Left ventricle myocardium inferior (tissue), 1 donor: ENCODE data around the gene EFHD1. TPM values are rescaled to one million over a fixed set of nuclear protein-coding genes. Genes with fewer than 3 reads are reported as not detected.

ENCODE experiments used
- DNase-seq: peaks from one replicate; pipeline ENCODE4 v3.0.0-alpha.2; 2020
- H3K27ac ChIP-seq: fragments of 200-600 bp; replicated peaks from 2 replicates; pipeline ENCODE4 v1.8.0; 2021
- H3K27me3 ChIP-seq: fragments of 200-600 bp; 2 replicates; pipeline ENCODE4 v1.8.0; 2021; ENCODE audit warnings: low read depth
- H3K36me3 ChIP-seq: fragments of 200-600 bp; 2 replicates; pipeline ENCODE4 v1.8.0; 2021
- H3K4me1 ChIP-seq: fragments of 200-600 bp; 2 replicates; pipeline ENCODE4 v1.8.0; 2021
- H3K4me3 ChIP-seq: fragments of 200-600 bp; 2 replicates; pipeline ENCODE4 v1.8.0; 2021; ENCODE audit warnings: mild to moderate bottlenecking, moderate library complexity
- H3K9me3 ChIP-seq: fragments of 200-600 bp; replicated peaks from 2 replicates; pipeline ENCODE4 v1.8.0; 2021
- intact Hi-C: fragments of 100-400 bp; cut with micrococcal nuclease; formaldehyde crosslinking; loops from one replicate; pipeline ENCODE4 v1.11.0; 2022
- total RNA-seq: library from RNA; stranded (reverse); fragmentation: NEBNext Ultra II Directional; extraction: Animal tissue kit (Norgen Biotek cat#: 25700); gene quantifications from one replicate; pipeline ENCODE4 v1.2.1, GENCODE V29; 2021
- TF ChIP-seq, protein P1 (sequence below): fragments of 200-600 bp; IDR thresholded peaks from 2 replicates; pipeline ENCODE4 v1.8.0; 2021; ENCODE audit warnings: antibody characterized with exemption, mild to moderate bottlenecking, borderline replicate concordance
- donor health status: DM: no; HTN: yes; CAD: no; lungs with severe emphysema.

EFHD1 gene
- total RNA-seq, 1 donor from 2014 or later: 29.7 TPM

DNA sequence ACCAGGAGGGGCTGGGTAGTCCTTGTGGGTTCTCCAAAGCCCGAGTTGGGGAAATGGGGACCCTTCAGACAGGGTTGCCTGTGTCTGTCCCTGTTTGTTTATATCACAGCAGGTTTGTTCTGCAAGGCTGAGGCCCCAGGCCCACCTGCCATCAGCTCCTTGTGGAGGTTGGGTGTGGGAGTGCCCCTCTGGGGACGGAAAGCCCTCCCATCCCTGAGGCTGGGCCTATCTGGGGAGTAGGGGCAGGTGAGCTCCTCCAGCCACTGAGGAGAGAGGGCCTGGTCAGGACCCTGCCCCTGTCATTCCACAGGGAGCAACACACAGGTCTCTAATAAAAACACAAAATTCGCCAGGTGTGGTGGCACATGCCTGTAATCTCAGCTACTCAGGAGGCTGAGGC lies 23.3 kb upstream of the EFHD1 start:
- TF ChIP-seq, protein P1, sequence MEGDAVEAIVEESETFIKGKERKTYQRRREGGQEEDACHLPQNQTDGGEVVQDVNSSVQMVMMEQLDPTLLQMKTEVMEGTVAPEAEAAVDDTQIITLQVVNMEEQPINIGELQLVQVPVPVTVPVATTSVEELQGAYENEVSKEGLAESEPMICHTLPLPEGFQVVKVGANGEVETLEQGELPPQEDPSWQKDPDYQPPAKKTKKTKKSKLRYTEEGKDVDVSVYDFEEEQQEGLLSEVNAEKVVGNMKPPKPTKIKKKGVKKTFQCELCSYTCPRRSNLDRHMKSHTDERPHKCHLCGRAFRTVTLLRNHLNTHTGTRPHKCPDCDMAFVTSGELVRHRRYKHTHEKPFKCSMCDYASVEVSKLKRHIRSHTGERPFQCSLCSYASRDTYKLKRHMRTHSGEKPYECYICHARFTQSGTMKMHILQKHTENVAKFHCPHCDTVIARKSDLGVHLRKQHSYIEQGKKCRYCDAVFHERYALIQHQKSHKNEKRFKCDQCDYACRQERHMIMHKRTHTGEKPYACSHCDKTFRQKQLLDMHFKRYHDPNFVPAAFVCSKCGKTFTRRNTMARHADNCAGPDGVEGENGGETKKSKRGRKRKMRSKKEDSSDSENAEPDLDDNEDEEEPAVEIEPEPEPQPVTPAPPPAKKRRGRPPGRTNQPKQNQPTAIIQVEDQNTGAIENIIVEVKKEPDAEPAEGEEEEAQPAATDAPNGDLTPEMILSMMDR: no peak

DNA sequence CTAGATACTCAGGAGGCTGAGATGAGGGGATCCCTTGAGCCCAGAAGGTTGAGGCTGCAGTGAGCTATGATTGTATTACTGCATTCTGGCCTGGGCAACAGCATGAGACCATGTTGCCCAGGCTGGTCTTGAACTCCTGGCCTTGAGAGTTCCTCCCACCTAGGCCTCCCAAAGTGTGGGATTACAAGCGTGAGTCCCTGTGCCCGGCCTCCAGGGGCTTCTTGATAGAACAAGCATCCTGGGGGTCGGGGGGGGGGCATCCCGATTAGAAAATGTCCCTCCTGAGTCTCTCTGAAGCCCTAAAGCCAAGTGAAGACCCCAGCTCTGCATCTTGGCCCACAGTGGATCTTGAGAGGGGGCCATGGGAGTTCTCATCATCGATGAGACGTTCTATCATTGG lies 22.3 kb upstream of the EFHD1 start:
- Histone ChIP-seq H3K36me3 (no peaks in the 10 kb centered on the region), H3K27me3 (no peaks in the 10 kb centered on the region), H3K4me3 (no peak overlapping the region), H3K9me3 (no peaks in the 10 kb centered on the region), H3K27ac (no peak overlapping the region), H3K4me1 (peaks cover 4% of the 10 kb centered on the region)
- DNase-seq: no peak
- intact Hi-C loops: loop anchor here (5.0 kb wide), 1 partner anchor 56 kb away; no protein-coding TSS in a partner anchor
- TF ChIP-seq, protein P1: no peak

More for the DNA sequence above, 23.3 kb upstream of the EFHD1 start:
- intact Hi-C loops: loop anchor here (5.0 kb wide), 1 partner anchor 57 kb away; no protein-coding TSS in a partner anchor
- Histone ChIP-seq H3K27ac (no peak overlapping the region), H3K4me1 (peaks cover 4% of the 10 kb centered on the region), H3K36me3 (no peaks in the 10 kb centered on the region), H3K27me3 (no peaks in the 10 kb centered on the region), H3K4me3 (no peak overlapping the region), H3K9me3 (no peaks in the 10 kb centered on the region)
- no peak for DNase-seq

DNA sequence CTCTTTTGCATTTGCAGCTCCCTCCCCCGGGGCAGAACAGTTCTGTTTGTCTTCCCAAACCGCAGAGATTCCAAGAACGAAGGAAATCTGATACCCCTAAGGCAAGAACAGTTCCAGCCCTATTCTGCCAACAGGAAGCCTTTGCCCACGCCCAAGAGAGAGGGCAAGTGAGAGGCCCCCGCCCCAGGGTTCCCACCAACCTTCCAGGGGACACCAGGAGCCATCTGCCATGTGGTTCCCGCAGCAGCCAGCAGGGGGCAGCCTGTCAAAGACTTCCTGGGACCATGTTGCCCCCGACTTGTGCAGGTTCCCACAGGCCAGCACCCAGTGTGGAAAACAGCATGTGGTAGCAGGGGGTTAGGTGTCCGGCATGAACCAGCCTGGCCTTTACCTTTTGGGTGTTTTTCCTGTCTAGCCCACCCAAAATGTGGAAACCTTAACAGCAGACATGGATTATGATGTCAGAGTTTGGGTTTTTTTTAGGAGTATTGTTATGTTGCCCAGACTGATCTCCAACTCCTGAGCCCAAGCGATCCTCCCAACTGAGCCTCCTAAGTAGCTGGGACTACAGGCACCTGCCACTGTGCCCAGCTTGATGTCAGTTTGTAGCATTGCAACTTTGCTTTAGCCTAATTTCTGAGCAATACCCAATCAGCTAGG lies 21.7 kb upstream of the EFHD1 start:
- intact Hi-C loops: loop anchor here (5.0 kb wide), 1 partner anchor 56 kb away; no protein-coding TSS in a partner anchor
- H3K4me1 ChIP-seq: no peaks in the 10 kb centered on the region

DNA sequence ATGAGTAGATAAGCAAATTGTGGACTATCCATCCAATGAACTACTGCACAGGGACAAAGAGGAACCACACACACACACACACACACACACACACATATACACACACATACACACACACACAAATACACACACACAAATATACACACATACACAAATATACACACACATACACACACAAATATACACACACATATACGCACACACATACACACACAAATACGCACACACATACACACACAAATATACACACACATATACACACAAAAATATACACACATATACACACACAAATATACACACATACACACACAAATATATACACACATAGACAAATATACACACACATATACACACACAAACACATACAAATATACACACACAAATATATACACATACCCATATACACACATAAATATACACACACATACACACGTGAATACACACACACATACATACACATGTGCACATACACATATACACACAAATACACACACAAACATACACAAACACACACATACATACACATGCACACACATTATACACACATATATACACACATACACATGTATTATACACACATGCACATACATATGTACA lies 19.8 kb upstream of the EFHD1 start:
- Histone ChIP-seq H3K4me1 (no peaks in the 10 kb centered on the region), H3K27ac (no peak overlapping the region), H3K36me3 (no peaks in the 10 kb centered on the region), H3K9me3 (no peaks in the 10 kb centered on the region), H3K27me3 (no peaks in the 10 kb centered on the region), H3K4me3 (no peak overlapping the region)
- no peak for DNase-seq
- intact Hi-C loops: loop anchor here (5.0 kb wide), 1 partner anchor 54 kb away; no protein-coding TSS in a partner anchor
- TF ChIP-seq, protein P1: no peak

More for the DNA sequence above, 21.7 kb upstream of the EFHD1 start:
- H3K27ac ChIP-seq: no peak overlapping the region
- H3K36me3 ChIP-seq: no peaks in the 10 kb centered on the region
- TF ChIP-seq, protein P1: peak; percentile 86
- no peaks in the 10 kb centered on the region for H3K27me3 ChIP-seq
- H3K9me3 ChIP-seq: no peaks in the 10 kb centered on the region
- peak; percentile 69 for DNase-seq
- no peak overlapping the region for H3K4me3 ChIP-seq

DNA sequence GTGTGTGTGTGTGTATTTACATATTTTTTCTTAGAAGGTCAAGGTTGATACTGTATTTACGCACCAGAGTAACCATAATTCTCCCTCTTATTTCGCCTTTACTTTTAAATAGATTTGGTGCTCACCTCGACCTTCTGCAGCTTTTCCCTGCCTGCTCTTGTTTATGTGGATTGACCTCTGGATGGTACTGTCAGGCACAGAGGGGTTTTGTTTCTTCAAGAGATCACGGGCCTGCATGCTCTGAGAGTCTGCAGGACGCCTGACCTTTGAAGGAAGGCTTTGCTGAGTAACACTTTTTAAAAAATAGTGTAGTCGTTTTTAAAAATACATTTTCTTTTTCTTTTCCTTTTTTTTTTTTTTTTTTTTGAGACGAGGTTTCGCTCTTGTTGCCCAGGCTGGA lies 18.1 kb upstream of the EFHD1 start:
- TF ChIP-seq, protein P1: no peak
- Histone ChIP-seq H3K9me3 (no peaks in the 10 kb centered on the region), H3K4me1 (no peaks in the 10 kb centered on the region), H3K27me3 (no peaks in the 10 kb centered on the region), H3K4me3 (no peak overlapping the region), H3K27ac (no peak overlapping the region), H3K36me3 (no peaks in the 10 kb centered on the region)
- intact Hi-C loops: no loop called here
- DNase-seq: no peak
